HuH-7.5 (cell line): ENCODE data around the gene SCYL1.

Experiments used
- DNase-seq: peaks from one replicate; pipeline ENCODE4 v3.0.0; 2011; ENCODE audit warnings: low spot score

The SCYL1 gene

GRCh38 chr11:65571420-65571819 lies 46.5 kb downstream of the SCYL1 start:
- no peak for DNase-seq

DNA sequence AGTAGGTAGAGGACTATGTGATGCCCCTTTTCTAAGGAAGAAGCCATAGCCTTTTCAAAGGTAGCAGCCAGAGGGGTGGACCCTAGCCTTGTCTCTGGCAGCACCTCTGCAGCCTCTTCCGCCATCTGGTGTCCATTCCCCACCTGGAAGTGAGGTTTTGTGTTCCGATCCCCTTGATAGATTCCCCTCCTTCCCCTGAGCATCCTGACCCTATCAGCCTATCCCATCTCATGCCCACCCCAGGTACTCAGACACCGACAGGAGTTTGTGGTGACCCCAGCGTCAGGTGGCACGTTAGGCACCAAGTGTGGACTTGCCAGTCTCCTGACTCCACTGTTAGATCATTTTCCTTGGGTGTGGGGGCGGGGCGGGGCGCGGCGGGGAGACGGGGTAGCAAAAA lies 47.1 kb downstream of the SCYL1 start:
- DNase-seq = peak; percentile 75

DNA sequence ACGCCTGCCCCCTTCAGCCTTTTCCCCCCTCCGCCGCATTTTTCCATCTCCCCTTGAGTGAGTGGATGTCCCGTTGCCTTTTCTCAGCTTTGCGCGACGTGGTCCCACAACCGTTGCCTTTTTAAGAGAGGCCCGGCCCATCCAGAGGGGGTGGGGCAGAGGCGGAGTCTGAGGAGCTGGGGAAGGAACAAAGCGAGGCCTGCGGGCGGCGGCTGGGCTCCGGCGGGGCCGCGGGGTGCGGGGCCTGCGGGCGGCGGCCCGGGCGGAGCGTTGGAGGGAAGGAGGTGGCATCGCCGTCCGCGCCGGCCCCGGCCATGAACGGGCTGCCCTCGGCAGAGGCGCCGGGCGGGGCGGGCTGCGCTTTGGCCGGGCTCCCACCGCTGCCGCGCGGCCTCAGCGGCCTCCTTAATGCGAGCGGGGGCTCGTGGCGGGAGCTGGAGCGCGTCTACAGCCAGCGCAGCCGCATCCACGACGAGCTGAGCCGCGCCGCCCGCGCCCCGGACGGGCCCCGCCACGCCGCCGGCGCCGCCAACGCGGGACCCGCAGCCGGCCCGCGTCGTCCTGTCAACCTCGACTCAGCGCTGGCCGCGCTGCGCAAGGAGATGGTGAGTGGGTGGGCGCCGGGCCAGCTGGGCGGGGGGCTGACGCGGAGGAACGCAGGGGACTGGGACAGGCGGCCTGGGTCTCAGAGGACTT lies 47.6 kb downstream of the SCYL1 start, which contains the start of gene FAM89B:
Gene FAM89B (plus strand): TSS at position 183 of the 696 bp plus-strand sequence. CDS start 132 bp downstream, at position 315.
- peak; percentile 89 for DNase-seq

DNA sequence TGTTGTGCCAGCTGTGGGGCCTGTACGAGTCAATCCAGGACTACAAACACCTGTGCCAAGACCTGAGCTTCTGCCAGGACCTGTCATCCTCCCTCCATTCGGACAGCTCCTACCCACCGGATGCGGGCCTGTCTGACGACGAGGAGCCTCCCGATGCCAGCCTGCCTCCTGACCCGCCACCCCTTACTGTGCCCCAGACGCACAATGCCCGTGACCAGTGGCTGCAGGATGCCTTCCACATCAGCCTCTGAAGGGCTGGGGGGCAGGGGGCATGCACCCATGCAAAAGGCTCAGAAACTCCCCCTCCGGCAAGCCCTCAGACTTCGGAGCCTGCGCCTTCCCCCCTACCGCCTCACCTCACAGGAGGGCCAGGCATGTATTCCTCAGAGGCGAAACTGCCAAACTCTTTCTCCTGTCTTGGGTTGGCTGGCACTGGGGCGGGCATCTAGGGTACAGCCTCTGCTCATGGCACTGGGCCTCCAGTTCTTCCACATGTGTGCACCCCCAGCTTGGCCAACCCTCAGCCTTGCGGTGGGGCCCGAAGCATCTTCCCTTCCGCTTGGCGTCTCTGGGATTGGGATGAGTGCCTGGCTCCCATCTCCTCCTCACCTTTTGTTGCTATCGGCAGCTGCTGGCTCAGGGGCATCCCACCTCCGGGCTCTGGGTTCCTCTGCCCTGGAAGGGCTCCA lies 48.7 kb downstream of the SCYL1 start:
- no peak for DNase-seq

GRCh38 chr11:65574109-65574810 lies 49.4 kb downstream of the SCYL1 start:
- peak; percentile 99 for DNase-seq

DNA sequence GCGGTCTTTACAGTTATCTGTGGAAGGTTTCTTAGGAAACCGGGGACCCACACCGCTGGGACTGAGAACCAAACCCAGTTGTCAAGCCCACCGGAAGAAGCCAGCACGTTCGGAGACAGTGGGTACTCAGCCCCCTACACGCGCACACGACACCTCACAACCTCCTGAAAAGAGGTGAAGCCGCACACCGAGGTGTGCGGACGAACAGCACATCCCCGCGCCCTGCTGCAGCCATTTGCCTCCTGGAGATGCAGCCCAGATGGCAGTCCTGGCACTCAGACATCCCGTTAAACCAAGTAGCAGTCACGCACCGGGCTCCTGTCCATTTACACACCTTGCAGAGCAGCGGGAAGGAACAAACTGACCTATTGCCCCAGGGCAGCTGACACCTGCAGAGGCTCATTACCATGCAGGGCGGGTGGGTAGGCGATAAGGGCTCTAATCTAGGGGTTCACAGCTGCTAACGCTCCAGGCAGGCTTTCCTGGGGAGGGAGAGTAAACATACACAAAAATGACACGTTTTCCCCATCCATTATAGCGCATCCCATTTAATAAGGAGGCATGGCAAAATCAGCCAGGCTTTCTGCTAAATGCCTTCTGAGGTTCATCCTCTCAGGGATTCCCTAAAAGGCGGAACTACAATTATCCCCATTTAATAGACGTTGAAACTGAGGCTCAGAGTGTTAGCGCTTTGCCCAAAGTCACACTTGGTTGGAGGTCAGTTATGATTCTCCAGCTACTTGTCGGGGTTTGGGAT lies 50.1 kb downstream of the SCYL1 start:
- peak; percentile 69 for DNase-seq

GRCh38 chr11:65575568-65576231 lies 50.8 kb downstream of the SCYL1 start, which contains the start of gene EHBP1L1:
Gene EHBP1L1, plus strand, starts transcription at chr11:65576053. Its CDS starts 250 bp downstream, at chr11:65576303.
- peak; percentile 87 for DNase-seq

- DNase-seq = no peak
Observed at GRCh38 chr11:65576232-65576866, 51.5 kb downstream of the SCYL1 start.

- no peak for DNase-seq
Observed at GRCh38 chr11:65576867-65577755, 52.2 kb downstream of the SCYL1 start.

- no peak for DNase-seq
Observed at GRCh38 chr11:65577756-65578109, 52.9 kb downstream of the SCYL1 start.

- DNase-seq = no peak
Observed at GRCh38 chr11:65578134-65578533, 53.3 kb downstream of the SCYL1 start.

- no peak for DNase-seq
Observed at GRCh38 chr11:65578667-65579066, 53.8 kb downstream of the SCYL1 start.

DNA sequence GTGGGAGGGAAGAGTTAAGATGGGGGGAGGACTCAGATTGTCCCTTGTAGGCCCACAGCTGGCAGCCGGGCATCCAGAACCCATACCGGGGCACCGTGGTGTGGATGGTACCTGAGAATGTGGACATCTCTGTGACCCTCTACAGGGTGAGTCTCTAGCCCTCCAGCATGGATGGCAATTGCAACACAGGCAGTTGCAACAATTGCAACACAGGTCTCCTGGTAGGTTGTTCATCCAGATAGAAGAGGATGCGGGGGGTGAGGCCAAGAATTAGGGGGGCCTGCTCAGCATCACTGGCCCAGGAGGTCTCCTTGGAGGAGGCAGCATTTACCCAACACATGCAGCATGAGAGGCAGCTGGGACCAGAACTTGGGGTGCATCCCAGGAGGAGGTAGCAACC lies 54.4 kb downstream of the SCYL1 start:
- DNase-seq = no peak

DNA sequence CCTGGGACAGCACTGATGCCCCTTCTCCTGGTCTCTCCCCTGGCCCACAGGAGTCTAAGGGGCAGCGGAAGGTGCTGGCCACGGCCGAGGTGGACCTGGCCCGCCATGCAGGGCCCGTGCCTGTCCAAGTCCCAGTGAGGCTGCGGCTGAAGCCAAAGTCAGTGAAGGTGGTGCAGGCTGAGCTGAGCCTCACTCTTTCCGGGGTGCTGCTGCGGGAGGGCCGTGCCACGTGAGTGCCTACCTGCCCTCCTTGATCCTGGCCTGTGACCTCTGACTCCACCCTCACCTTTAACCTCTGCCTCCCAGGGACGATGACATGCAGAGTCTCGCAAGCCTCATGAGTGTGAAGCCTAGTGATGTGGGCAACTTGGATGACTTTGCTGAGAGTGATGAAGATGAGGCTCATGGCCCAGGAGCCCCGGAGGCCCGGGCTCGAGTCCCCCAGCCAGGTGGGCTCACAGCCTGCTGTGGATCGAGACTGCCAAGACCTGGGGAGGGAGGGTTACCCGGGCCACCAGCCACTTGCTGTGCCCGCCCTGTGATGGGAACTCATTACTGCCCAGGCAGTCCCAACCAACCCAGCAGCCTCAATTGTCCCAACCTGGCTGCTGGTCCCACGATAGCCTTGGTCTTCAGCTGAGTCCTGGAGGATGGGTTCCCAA lies 55.3 kb downstream of the SCYL1 start:
- no peak for DNase-seq

DNA sequence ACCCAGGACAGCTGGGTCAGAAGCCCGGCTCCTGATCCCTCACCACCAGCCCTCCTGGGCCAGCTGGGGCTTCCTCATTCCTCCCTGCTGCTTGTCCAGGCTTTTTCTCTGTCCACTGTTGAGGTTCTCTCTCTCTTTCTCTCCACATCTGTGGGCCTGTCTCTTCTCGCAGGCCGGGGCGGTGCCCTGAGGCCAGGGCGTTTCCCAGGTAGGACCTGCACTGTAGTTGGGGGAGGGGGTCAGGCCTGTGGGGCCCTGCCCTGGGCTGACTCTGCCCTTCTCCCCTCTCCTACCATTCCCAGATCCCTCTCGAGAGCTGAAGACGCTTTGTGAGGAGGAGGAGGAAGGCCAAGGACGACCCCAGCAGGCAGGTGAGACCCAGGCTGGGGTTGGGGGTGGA lies 55.9 kb downstream of the SCYL1 start:
- no peak for DNase-seq

- DNase-seq = no peak
Observed at GRCh38 chr11:65581928-65582327, 57.0 kb downstream of the SCYL1 start.

DNA sequence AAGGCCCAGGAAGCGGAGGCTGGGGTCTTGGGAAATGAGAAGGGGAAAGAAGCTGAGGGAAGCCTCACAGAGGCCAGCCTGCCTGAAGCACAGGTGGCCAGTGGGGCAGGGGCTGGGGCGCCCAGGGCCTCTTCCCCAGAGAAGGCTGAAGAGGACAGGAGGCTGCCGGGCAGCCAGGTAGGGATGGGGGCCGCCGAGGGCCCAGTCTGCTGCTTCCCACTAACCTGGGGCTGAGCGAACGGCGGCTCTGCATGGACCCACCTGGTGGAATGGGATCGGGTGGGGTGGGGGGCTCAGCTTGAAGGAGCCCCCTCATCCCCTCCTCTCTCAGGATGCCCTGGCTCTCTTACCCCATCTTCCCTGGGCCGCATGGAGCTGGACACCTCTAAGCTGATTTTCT lies 58.7 kb downstream of the SCYL1 start:
- DNase-seq = no peak

GRCh38 chr11:65584106-65584505 lies 59.2 kb downstream of the SCYL1 start:
- no peak for DNase-seq

- DNase-seq = no peak
Observed at GRCh38 chr11:65584723-65585171, 59.9 kb downstream of the SCYL1 start.
